T-helper 1 cell (primary cell): ENCODE data around the gene NOL9.

Experiments used
- DNase-seq, 5 donors: peaks; one replicate each; pipeline ENCODE4 v3.0.0-alpha.2; 2012 to 2020

Gene NOL9

DNA sequence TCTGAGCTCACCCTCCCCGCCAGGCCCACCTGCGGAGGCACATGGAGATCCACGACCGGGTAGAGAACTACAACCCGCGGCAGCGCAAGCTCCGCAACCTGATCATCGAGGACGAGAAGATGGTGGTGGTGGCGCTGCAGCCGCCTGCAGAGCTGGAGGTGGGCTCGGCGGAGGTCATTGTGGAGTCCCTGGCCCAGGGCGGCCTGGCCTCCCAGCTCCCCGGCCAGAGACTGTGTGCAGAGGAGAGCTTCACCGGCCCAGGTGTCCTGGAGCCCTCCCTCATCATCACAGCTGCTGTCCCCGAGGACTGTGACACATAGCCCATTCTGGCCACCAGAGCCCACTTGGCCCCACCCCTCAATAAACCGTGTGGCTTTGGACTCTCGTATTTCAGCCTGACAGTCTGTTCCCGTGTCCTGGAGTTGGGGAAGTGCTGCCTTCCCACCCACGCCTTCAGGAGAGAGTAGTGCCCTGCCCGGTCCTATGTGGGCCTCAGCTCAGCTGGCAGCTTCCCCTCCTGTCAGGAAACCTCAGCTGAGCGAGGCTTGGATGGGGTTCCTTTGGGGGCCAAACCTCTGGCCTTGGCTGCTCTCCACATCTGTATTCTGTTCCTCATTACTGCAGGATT lies 34.7 kb upstream of the NOL9 start:
- DNase-seq = no peak

- no peak for DNase-seq
Observed at GRCh38 chr1:6588128-6588892, 34.0 kb upstream of the NOL9 start.

- no peak for DNase-seq
Observed at GRCh38 chr1:6587261-6588005, 33.1 kb upstream of the NOL9 start.

GRCh38 chr1:6586404-6586816 lies 32.1 kb upstream of the NOL9 start:
- DNase-seq = no peak

- DNase-seq = no peak
Observed at GRCh38 chr1:6585841-6586240, 31.5 kb upstream of the NOL9 start.

- no peak for DNase-seq
Observed at GRCh38 chr1:6585081-6585722, 30.9 kb upstream of the NOL9 start.

DNA sequence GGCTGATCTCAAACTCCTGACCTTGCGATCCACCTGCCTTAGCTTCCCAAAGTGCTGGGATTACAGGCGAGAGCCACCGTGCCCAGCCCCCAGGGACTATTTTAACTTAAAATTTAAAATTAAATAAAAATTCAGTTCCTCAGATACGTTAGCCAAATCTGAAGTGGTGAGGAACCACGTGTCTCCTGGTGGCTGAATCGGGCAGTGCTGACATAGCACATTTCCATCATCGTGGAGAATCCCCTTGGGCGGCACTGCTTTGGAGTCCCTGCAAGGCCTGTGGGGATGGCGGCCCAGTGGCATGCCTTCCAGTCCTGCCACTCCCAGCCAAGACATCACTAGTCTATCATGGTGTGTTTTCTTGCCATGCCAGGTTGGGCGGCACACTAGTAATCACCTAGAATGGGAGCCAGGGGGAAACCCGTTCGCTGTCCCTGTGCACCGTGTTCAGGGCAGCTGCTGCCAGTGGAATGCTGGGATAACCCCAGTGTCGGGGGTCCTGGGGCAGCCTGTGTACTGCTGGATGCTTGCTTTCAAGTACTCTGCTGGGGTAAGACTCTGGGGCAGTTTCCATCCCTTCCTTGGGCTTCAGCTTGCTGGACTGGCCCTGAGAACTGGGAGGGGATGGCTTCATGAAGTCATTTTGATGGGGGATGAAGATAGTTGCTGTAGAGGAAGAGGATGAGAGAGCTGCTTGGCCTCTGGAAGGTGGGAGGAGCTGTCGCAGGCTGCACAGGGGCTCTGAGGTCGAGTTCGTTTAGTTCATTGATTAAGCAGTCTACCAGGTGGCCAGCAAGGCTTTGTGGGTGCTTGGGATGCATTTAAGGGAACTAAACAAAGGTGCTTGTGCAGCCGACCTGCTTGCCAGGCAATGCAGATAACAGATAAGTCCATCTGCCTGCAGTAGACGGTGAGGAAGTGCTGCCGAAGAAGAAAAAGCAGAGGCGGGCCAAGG lies 30.1 kb upstream of the NOL9 start:
- DNase-seq = no peak

DNA sequence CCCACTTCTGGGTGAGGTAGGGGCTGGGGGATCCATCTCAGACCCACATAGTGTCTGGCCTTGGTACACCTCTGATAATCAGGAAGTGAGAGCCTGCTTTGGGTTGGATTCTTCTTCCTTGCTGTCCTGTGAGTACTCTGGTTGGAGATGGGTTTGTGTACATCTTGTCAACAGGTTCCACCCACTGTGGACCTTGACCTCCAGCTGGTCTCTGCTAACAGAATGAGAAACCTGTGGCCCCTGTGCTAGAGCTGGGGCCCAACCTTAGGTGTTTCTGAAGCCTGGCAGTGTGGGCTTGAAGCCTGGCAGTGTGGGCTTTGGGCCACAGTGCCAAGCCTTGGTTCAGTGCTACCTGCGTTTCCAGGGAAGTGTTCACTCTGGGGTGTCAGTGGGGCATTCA lies 28.1 kb upstream of the NOL9 start:
- no peak for DNase-seq

- no peak for DNase-seq
Observed at GRCh38 chr1:6581561-6582305, 27.4 kb upstream of the NOL9 start.

- no peak for DNase-seq
Observed at GRCh38 chr1:6580593-6581409, 26.5 kb upstream of the NOL9 start.

DNA sequence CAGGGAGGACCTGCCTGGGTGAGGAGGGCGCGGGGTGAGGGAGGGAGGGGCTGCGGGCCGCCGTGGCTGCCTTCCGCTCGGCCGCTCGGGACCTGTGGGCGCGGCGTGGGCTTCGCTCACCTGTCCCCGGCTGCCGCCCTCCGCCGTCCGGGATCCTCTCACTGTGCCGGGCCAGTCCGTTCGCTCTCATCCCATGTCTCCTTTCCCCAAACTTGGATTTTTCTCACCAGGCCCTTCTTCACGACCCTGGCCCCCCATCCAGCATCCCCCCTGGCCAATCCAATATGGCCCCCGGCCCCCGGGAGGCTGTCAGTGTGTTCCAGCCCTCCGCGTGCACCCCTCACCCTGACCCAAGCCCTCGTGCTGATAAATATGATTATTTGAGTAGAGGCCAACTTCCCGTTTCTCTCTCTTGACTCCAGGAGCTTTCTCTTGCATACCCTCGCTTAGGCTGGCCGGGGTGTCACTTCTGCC lies 25.8 kb upstream of the NOL9 start:
- no peak for DNase-seq

- peak; percentile 93 to 98 (median 95) for DNase-seq
Observed at GRCh38 chr1:6579374-6580118, 25.2 kb upstream of the NOL9 start, which contains the start of gene ZBTB48. Gene ZBTB48, plus strand, starts transcription at chr1:6579994. Its CDS starts 616 bp downstream, at chr1:6580610.

GRCh38 chr1:6578624-6579373 lies 24.5 kb upstream of the NOL9 start:
- no peak for DNase-seq

DNA sequence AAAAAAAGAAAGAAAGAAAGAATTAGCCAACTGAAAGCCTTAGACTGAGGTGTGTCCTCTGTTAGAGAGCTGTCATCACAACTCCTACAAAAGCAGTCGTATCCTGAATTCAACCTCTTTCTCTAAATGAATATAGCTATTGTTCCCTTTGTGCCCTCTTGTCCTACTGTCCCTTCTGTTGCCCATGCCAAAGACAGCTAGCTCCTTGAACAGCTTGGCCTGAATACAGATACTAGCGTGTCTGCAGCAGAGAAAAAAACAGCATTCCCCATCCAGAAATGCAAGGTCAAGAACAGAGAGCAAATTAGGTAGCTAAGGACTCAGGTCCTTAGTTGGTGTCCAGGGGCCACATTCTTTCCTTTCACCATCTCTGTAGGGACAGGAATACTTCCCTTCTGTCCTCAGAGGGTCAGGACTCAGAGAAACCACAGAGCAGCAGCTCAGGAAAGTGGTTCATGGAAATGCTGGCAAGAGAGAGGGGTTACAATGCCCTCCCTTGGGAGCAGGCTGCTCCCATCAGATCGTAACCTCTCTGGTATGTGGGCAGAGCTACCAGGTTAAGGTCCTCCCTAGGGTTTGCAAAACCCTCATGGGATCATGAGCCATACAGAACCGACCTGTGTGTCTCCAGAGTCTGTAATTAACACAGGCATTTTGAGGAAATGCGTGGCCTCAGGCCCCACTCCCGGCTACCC lies 23.7 kb upstream of the NOL9 start:
- no peak for DNase-seq

DNA sequence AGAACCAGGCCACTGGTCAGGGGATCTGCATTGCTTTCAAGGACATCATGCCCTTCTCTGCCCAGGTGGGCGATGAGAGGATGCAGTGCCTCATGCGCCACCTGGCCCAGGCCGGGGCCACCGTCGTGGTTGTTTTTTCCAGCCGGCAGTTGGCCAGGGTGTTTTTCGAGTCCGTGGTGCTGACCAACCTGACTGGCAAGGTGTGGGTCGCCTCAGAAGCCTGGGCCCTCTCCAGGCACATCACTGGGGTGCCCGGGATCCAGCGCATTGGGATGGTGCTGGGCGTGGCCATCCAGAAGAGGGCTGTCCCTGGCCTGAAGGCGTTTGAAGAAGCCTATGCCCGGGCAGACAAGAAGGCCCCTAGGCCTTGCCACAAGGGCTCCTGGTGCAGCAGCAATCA lies 20.5 kb upstream of the NOL9 start:
- DNase-seq = no peak

DNA sequence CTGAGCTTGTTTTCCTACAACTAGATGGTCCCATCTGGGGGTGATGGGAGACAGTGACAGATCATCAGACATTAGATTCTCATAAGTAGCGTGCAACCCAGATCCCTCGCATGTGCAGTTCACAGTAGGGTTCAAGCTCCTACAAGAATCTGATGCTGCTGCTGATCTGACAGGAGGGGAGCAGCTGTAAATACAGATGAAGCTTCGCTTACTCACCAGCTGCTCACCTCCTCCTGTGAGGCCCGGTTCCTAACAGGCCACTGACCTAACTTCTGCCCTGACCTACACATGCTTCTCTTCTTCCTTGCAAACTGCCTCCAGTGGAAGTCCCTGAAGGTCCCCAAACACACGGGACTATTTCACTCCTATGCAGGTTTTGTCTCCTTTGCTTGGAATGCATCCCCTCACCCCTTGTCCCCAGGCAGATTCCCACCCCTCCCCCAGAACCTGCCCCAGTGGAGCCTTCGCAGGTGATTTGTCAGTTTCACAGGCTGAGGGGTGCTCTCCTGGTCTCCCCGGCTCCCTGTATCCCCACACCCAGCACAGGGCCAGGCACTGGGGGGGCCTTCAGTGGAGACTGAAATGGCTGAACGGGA lies 19.8 kb upstream of the NOL9 start:
- DNase-seq = no peak

DNA sequence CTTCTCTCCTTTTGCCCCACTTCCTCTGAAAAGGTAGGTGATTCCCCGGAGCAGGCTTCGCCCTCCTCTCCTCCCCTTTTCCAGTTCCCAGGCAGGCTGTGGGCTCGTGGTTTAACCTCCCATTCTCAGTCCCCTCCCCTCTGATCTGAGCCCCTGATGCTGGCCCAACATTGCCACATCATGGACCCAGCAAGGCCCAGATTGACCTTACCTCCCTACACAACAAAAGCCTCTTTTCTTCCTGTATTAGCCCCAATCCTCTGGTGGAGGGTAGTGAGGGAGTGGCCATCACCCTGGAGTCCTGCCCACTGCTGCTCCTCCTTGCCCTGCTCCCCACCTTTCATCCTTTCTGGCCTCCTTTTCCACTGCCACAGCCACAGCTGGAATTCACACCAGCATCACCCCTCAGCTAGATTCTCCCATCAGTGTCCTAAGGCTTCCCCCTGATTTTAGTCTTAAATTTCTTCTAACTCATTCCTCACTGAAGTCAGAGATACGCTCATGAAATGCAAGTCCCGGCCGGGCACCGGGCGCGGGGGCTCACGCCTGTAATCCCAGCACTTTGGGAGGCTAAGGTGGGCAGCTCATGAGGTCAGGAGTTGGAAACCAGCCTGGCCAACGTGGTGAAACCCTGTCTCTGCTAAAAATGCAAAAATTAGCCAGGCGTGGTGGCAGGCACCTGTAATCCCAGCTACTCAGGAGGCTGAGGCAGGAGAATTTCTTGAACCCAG lies 18.5 kb upstream of the NOL9 start:
- DNase-seq = no peak
